DND-41 (cell line): ENCODE data around the gene HSPG2.

Experiments used
- ATAC-seq: fragments of 200-7000 bp; cut with Tn5 transposase; 3 replicates; pipeline ENCODE4 v1.9.1; 2021; ENCODE audit warnings: low read depth; ENCODE audit not compliant: insufficient read depth
- DNase-seq: peaks from one replicate; pipeline ENCODE4 v3.0.0-alpha.2; 2020
- H2AFZ ChIP-seq: 2 replicates; pipeline ENCODE4 v1.6.0; 2012; ENCODE audit warnings: low read depth, low read length
- H3K27ac ChIP-seq: 2 replicates; pipeline ENCODE4 v1.5.1; 2012; ENCODE audit warnings: low read length, inconsistent platforms
- H3K27me3 ChIP-seq: fragments of 200-600 bp; sonication (generic); 2 replicates; pipeline ENCODE4 v1.6.0; 2012; ENCODE audit warnings: low read length, mild to moderate bottlenecking, inconsistent platforms; ENCODE audit not compliant: insufficient read depth, poor library complexity
- H3K36me3 ChIP-seq: 2 replicates; pipeline ENCODE4 v1.5.1; 2012; ENCODE audit warnings: low read length, inconsistent platforms; ENCODE audit not compliant: insufficient read depth
- H3K4me1 ChIP-seq: 2 replicates; pipeline ENCODE4 v1.5.1; 2012; ENCODE audit warnings: mild to moderate bottlenecking, low read length; ENCODE audit not compliant: insufficient read depth
- H3K4me2 ChIP-seq: 2 replicates; pipeline ENCODE4 v1.6.0; 2012; ENCODE audit warnings: mild to moderate bottlenecking, moderate library complexity, low read length, inconsistent platforms; ENCODE audit not compliant: insufficient read depth
- H3K4me3 ChIP-seq, 2 experiments: fragments of 200-600 bp in 1 of 2; shearing (Covaris generic) in 1 of 2; 2 replicates each; pipeline ENCODE4 v1.5.1; 2012 to 2016; ENCODE audit warnings: inconsistent platforms in 2 of 2, low read length in 2 of 2, mild to moderate bottlenecking in 2 of 2, low read depth in 1 of 2, moderate library complexity in 1 of 2
- H3K79me2 ChIP-seq: 2 replicates; pipeline ENCODE4 v1.6.0; 2012; ENCODE audit warnings: low read length, inconsistent platforms; ENCODE audit not compliant: insufficient read depth
- H3K9ac ChIP-seq: 2 replicates; pipeline ENCODE4 v1.6.0; 2012; ENCODE audit warnings: low read depth, mild to moderate bottlenecking, inconsistent platforms, low read length, moderate library complexity
- H3K9me3 ChIP-seq: 2 replicates; pipeline ENCODE4 v1.5.1; 2012; ENCODE audit warnings: low read length, moderate library complexity, mild to moderate bottlenecking, inconsistent platforms; ENCODE audit not compliant: insufficient read depth, severe bottlenecking
- H4K20me1 ChIP-seq: 2 replicates; pipeline ENCODE4 v1.6.0; 2012; ENCODE audit warnings: low read length; ENCODE audit not compliant: insufficient read depth
- CTCF ChIP-seq: IDR thresholded peaks from 2 replicates; pipeline ENCODE4 v1.5.1; 2012; ENCODE audit warnings: borderline replicate concordance, low read length, moderate library complexity, mild to moderate bottlenecking; ENCODE audit not compliant: poor library complexity, severe bottlenecking; ENCODE audit errors: extremely low read depth
- EZH2 ChIP-seq: IDR thresholded peaks from 3 replicates; pipeline ENCODE4 v1.6.1; 2012; ENCODE audit warnings: borderline replicate concordance, low read depth, mild to moderate bottlenecking, moderate library complexity, low read length, inconsistent platforms; ENCODE audit not compliant: severe bottlenecking

Gene HSPG2

GRCh38 chr1:21926065-21926464 is 11.0 kb downstream of the HSPG2 start:
- no peak for ATAC-seq
- Histone ChIP-seq H3K4me3 (no peak overlapping the region), H3K4me2 (no peak overlapping the region), H3K9ac (no peak overlapping the region), H3K4me1 (no peaks in the 10 kb centered on the region), H3K27me3 (peaks cover 7% of the 10 kb centered on the region), H3K9me3 (no peaks in the 10 kb centered on the region), H4K20me1 (no peaks in the 10 kb centered on the region), H3K27ac (no peak overlapping the region), H3K36me3 (no peaks in the 10 kb centered on the region), H3K79me2 (no peaks in the 10 kb centered on the region), H2AFZ (no peak overlapping the region)
- no peak for TF ChIP-seq EZH2
- TF ChIP-seq CTCF: no peak
- DNase-seq: no peak

GRCh38 chr1:21925334-21925940 is 11.7 kb downstream of the HSPG2 start:
- Histone ChIP-seq H3K9me3 (no peaks in the 10 kb centered on the region), H3K27ac (no peak overlapping the region), H3K79me2 (no peaks in the 10 kb centered on the region), H3K27me3 (peaks cover 7% of the 10 kb centered on the region), H3K9ac (no peak overlapping the region), H3K4me1 (no peaks in the 10 kb centered on the region), H3K4me3 (no peak overlapping the region), H2AFZ (no peak overlapping the region), H3K4me2 (no peak overlapping the region), H3K36me3 (no peaks in the 10 kb centered on the region), H4K20me1 (no peaks in the 10 kb centered on the region)
- no peak for DNase-seq
- no peak for ATAC-seq
- no peak for TF ChIP-seq EZH2
- TF ChIP-seq CTCF: no peak

GRCh38 chr1:21924503-21925005 is 12.6 kb downstream of the HSPG2 start:
- Histone ChIP-seq H3K36me3 (no peaks in the 10 kb centered on the region), H3K4me2 (no peak overlapping the region), H3K79me2 (no peaks in the 10 kb centered on the region), H3K27ac (no peak overlapping the region), H3K9me3 (no peaks in the 10 kb centered on the region), H3K27me3 (peaks cover 7% of the 10 kb centered on the region), H3K9ac (no peak overlapping the region), H3K4me3 (no peak overlapping the region), H3K4me1 (no peaks in the 10 kb centered on the region), H2AFZ (no peak overlapping the region), H4K20me1 (no peaks in the 10 kb centered on the region)
- no peak for DNase-seq
- no peak for ATAC-seq
- TF ChIP-seq EZH2: no peak
- TF ChIP-seq CTCF: no peak
